GM18508 (cell line): ENCODE results near the gene MFAP5.
"Not testable (repeated sequence)": the region's sequence is repeated elsewhere in the genome, so short reads cannot be mapped to it uniquely, and the experiment has no call there.

ENCODE experiments used
- ATAC-seq: cut with Tn5 transposase; IDR thresholded peaks from one replicate; pipeline ENCODE4 v1.9.1; 2021; ENCODE audit warnings: moderate number of reproducible peaks; ENCODE audit not compliant: insufficient read depth, unreplicated experiment

MFAP5 gene

DNA sequence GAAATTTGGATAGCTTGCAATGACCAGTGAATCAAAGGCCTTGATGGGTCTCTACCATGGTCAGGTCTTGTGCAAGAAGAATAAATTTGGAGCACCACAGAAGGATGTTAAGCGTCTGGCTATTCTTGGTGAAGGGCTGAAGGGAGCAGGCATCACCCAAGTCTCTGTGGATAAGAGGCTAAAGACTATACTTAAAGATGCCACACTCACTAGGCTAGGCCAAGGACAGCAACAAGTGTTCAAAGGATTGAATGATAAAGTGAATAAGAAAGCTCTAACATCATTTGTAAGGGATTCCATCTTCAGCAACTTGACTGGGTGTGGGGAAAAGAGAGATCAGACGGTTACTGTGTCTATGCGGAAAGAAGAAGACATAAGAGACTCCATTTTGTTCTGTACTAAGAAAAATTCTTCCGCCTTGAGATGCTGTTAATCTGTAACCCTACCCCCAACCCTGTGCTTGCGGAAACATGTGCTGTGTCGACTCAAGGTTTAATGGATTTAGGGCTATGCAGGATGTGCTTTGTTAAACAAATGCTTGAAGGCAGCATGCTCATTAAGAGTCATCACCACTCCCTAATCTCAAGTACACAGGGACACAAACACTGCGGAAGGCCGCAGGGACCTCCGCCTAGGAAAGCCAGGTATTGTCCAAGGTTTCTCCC is 27.2 kb downstream of the MFAP5 start:
- ATAC-seq, result not testable (repeated sequence)

DNA sequence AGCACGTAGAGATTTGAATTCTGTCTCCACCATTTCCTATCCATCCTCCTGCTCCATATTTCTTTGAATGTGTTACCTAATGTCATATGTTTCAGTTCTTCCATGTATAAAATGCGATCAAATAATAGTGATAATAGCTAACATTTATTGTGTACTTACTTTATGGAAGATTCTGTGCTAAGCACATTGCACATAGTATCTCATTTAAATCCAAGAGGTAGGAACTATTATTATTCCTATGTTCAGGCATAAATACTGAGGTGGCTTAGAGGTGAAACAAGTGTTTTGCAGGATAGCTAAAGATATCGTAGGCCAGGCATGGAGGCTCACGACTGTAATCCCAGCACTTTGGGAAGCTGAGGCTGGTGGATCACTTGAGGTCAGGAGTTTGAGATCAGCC is 32.5 kb downstream of the MFAP5 start:
- no peak for ATAC-seq

DNA sequence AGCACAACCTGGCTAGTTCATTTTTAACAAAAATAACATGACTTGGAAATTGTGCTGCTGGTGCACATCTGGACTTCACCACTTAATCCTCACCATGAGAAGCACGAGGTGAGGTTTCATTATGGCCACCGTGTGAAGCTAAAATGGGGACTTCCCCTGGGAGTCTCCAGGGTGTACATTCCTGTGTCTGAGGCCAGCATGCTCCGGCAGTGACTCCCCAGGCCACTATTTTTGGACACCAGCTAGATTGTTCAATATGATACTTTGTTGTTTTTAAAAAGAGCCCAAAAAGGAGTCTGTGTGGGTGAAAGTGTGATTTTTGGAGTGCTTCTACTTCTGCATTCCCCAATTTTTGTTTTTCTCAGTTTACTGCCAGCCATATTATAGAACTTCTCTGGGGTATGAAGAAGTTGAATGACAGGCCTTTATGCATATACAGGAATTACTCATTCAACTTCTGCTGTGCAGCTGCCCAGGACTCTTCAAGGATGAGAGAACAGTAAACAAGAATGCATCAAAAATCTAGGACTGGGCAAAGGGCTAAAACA is 33.1 kb downstream of the MFAP5 start:
- ATAC-seq, result peak; percentile 78

GRCh38 chr12:8628731-8629130 is 33.9 kb downstream of the MFAP5 start:
- no peak for ATAC-seq

DNA sequence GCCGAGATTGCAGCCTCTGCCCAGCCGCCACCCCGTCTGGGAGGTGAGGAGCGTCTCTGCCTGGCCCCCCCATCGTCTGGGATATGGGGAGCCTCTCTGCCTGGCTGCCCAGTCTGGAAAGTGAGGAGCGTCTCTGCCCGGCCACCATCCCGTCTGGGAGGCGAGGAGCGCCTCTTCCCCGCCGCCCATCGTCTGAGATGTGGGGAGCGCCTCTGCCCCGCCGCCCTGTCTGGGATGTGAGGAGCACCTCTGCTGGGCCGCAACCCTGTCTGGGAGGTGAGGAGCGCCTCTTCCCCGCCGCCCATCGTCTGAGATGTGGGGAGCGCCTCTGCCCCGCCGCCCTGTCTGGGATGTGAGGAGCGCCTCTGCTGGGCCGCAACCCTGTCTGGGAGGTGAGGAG is 37.9 kb downstream of the MFAP5 start:
- not testable (repeated sequence) for ATAC-seq

DNA sequence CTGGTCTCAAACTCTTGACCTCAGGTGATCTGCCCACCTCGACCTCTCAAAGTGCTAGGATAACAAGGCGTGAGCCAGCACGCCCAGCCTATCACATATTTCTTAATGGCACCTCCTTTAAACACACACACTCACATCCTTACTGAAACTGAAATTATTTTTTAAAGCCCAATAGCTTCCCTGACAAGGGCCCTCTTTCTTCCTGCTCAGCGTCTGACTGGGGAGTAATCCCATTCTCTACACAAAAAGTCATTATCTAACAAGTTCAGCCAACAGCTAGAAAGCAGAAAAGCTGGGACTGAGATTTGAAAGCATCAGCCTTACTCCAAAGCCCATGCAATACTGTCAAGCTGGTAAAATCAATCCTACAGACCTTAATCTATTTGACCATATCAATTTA is 40.0 kb downstream of the MFAP5 start:
- ATAC-seq, result no peak

- ATAC-seq, result no peak
These were observed 47.4 kb downstream of the MFAP5 start for GRCh38 chr12:8615206-8615605.

- not testable (repeated sequence) for ATAC-seq
These were observed 48.7 kb downstream of the MFAP5 start for GRCh38 chr12:8613881-8614280.

- no peak for ATAC-seq
These were observed 50.0 kb downstream of the MFAP5 start, which contains the start of gene AICDA for GRCh38 chr12:8612629-8613028. Gene AICDA (minus strand): TSS chr12:8612859. CDS start chr12:8612767, 92 bp downstream.

- no peak for ATAC-seq
These were observed 53.5 kb downstream of the MFAP5 start for GRCh38 chr12:8609061-8609570.

GRCh38 chr12:8606890-8607289 is 55.7 kb downstream of the MFAP5 start:
- ATAC-seq, result no peak

- ATAC-seq, result no peak
These were observed 57.6 kb downstream of the MFAP5 start for GRCh38 chr12:8605057-8605456.

GRCh38 chr12:8603856-8604255 is 58.8 kb downstream of the MFAP5 start:
- no peak for ATAC-seq

DNA sequence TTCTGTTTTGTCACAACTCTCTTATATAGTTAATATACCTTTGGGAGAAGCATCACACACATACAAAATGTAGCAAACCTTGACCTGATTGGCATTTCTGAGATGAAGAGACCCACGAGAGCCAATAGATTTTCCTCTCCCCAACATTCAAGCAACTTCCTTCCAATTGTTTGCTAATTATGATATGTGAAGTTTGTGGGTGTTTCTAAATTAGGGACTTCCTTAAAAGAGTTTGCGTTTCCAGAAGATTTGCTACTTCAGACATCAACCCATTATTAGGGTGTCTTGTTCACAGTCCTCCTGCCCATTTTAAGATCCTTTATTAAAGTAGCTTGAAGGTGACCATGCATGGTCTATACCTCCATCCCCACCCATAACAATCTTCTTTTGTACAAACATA is 59.3 kb downstream of the MFAP5 start:
- no peak for ATAC-seq

- ATAC-seq, result no peak
These were observed 66.1 kb downstream of the MFAP5 start for GRCh38 chr12:8596561-8596960.
